K562 (cell line): ENCODE measurements around the gene PTPN14. TPM values are rescaled to one million over a fixed set of nuclear protein-coding genes. Genes with fewer than 3 reads are reported as not detected.

Experiments used
- ATAC-seq: fragments of 200-7000 bp; cut with Tn5 transposase; 3 replicates; pipeline ENCODE4 v1.9.1; 2020; ENCODE audit warnings: moderate library complexity
- BruUV-seq: library from RNA; stranded (reverse); fragments of 400-500 nt; replicated peaks from 2 replicates; lab custom pipeline; 2021; lab: Mats Ljungman, UMichigan
- CTCF ChIA-PET: fragments of 300-600 bp; formaldehyde crosslinking; extraction: SDS; loops from one replicate; lab custom pipeline; 2021; ENCODE audit warnings: low intra/inter-chr PET ratio; lab: Yijun Ruan, JAX
- POLR2A ChIA-PET: fragments of 300-600, 350-650 bp; sonication (Branson Sonifier 250); formaldehyde crosslinking; extraction: SDS; loops from one replicate; lab custom pipeline; 2021; ENCODE audit warnings: antibody characterized with exemption, inconsistent platforms; lab: Yijun Ruan, JAX
- DNase-seq, 4 experiments: peaks; one replicate each; pipeline versions ENCODE4 v3.0.0 to v3.0.0-alpha.2; 2011 to 2018; ENCODE audit warnings: low spot score in 3 of 4, mixed read lengths in 3 of 4; ENCODE audit errors: extremely low read depth in 1 of 4
- FAIRE-seq: peaks from 2 replicates; lab custom pipeline; 2011; peaks lifted over from hg19 to GRCh38; lab: Jason Lieb, UNC
- H2AFZ ChIP-seq: 2 replicates; pipeline ENCODE4 v1.6.0; 2011; ENCODE audit warnings: low read depth, low read length, control low read depth, inconsistent platforms
- H3K27ac ChIP-seq: fragments of 200-600 bp; 3 replicates; pipeline ENCODE4 v1.8.0; 2011; ENCODE audit warnings: low read depth, mild to moderate bottlenecking, control low read depth, inconsistent platforms, low read length, moderate library complexity, mixed read lengths; ENCODE audit errors: extremely low read depth
- H3K27me3 ChIP-seq, 2 experiments: fragments of 300-600 bp in 1 of 2; 2 replicates in 1 of 2; 3 replicates in 1 of 2; pipeline versions ENCODE4 v1.6.0 to v1.8.0; 2011; ENCODE audit warnings: inconsistent platforms in 2 of 2, low read length in 2 of 2, mild to moderate bottlenecking in 1 of 2, mixed read lengths in 1 of 2, moderate library complexity in 1 of 2; ENCODE audit not compliant: control insufficient read depth in 2 of 2, insufficient read depth in 2 of 2
- H3K36me3 ChIP-seq: fragments of 300-600 bp; 3 replicates; pipeline ENCODE4 v1.8.0; 2011; ENCODE audit warnings: mild to moderate bottlenecking, low read length, inconsistent platforms; ENCODE audit not compliant: control insufficient read depth, insufficient read depth
- H3K4me1 ChIP-seq, 2 experiments: fragments of 200-600 bp in 1 of 2; replicated peaks in 1 of 2; 2 replicates in 1 of 2; 3 replicates in 1 of 2; pipeline versions ENCODE4 v1.5.1 to v1.8.0; 2011; ENCODE audit warnings: inconsistent platforms in 2 of 2, low read length in 2 of 2, mild to moderate bottlenecking in 1 of 2, mixed read lengths in 1 of 2, moderate library complexity in 1 of 2; ENCODE audit not compliant: control insufficient read depth in 2 of 2, insufficient read depth in 2 of 2
- H3K4me2 ChIP-seq: 2 replicates; pipeline ENCODE4 v1.6.1; 2011; ENCODE audit warnings: low read length, control low read depth, inconsistent platforms, mixed read lengths; ENCODE audit not compliant: insufficient read depth
- H3K4me3 ChIP-seq: fragments of 200-600 bp; sonication (generic), shearing (Covaris generic); 2 replicates; pipeline ENCODE4 v1.5.1; 2016; ENCODE audit warnings: control low read depth, inconsistent platforms
- H3K79me2 ChIP-seq: fragments of 200-600 bp; 3 replicates; pipeline ENCODE4 v1.8.0; 2011; ENCODE audit warnings: low read length, inconsistent platforms; ENCODE audit not compliant: control insufficient read depth, insufficient read depth
- H3K9ac ChIP-seq, 2 experiments: 2 replicates each; pipeline versions ENCODE4 v1.6.0 to v1.6.1; 2011; ENCODE audit warnings: low read depth in 2 of 2, low read length in 2 of 2, control low read depth in 1 of 2, inconsistent platforms in 1 of 2, mild to moderate bottlenecking in 1 of 2, mixed read lengths in 1 of 2; ENCODE audit not compliant: insufficient read depth in 1 of 2
- H3K9me1 ChIP-seq: one replicate; pipeline ENCODE4 v1.6.0; 2011; ENCODE audit warnings: inconsistent platforms, mild to moderate bottlenecking, low read length, moderate library complexity; ENCODE audit not compliant: control insufficient read depth, insufficient read depth
- H3K9me3 ChIP-seq: replicated peaks from 2 replicates; pipeline ENCODE4 v1.5.1; 2011; ENCODE audit warnings: low read depth, low read length, inconsistent platforms; ENCODE audit not compliant: control insufficient read depth, insufficient read depth
- H4K20me1 ChIP-seq: replicated peaks from 2 replicates; pipeline ENCODE4 v1.6.1; 2011; ENCODE audit warnings: low read length, inconsistent platforms, mixed read lengths; ENCODE audit not compliant: control insufficient read depth, insufficient read depth
- SETDB1 ChIP-seq: IDR thresholded peaks from one replicate; pipeline ENCODE4 v1.6.1; 2012; ENCODE audit warnings: low read length, control low read depth, inconsistent platforms
- SPI1 ChIP-seq: IDR thresholded peaks from 2 replicates; pipeline ENCODE4 v1.6.1; 2011; ENCODE audit warnings: low read depth, low read length, control low read depth, borderline replicate concordance
- ZNF507 ChIP-seq: conservative IDR thresholded peaks from 2 replicates; pipeline ENCODE4 v1.6.1; 2017; ENCODE audit warnings: missing genetic modification characterization, missing compliant biosample characterization
- in situ Hi-C: fragments of 300-500 bp; cut with MboI; formaldehyde crosslinking; loops from 4 replicates; pipeline ENCODE4 v1.15.0; 2018; ENCODE audit warnings: inconsistent platforms, mixed read lengths
- intact Hi-C: fragments of 100-400 bp; cut with micrococcal nuclease; formaldehyde crosslinking; loops from 2 replicates; pipeline ENCODE4 v1.14.2; 2022
- polyA plus RNA-seq, 8 experiments: library from polyadenylated mRNA; depleted of rRNA in 4 of 8; stranded (reverse) in 5 of 8; unstranded in 3 of 8; fragments of >200 nt; fragmentation: Nextera tagmentation in 2 of 8; fragmentation: Illumina TruSeq in 1 of 8; extraction: Ambion mirVana in 2 of 8; extraction: Trizol in 1 of 8; gene quantifications; 2 replicates each; pipeline versions ENCODE4 v1.2.1 to v1.2.3, GENCODE V29; 2011 to 2014; ENCODE audit warnings: inconsistent platforms in 1 of 8, missing spikeins in 1 of 8
- total RNA-seq, 7 experiments: library from RNA; depleted of rRNA in 6 of 7; stranded (reverse); fragments of >200 nt in 6 of 7; fragmentation: Illumina TruSeq in 2 of 7; extraction: Trizol in 2 of 7; gene quantifications; 2 replicates each; pipeline versions ENCODE4 v1.2.1 to v1.2.3, GENCODE V29; 2011 to 2021; ENCODE audit warnings: low replicate concordance in 1 of 7
- TF ChIP-seq, protein P1 (sequence below), 2 experiments: fragments of 450-650 bp; IDR thresholded peaks; 2 replicates each; pipeline ENCODE4 v1.6.1; 2016; ENCODE audit warnings: mild to moderate bottlenecking in 2 of 2, borderline replicate concordance in 1 of 2, low read depth in 1 of 2, moderate library complexity in 1 of 2
- TF ChIP-seq, protein P2 (sequence below): fragments of 250-450 bp; sonication (Bioruptor Pico); IDR thresholded peaks from 2 replicates; pipeline ENCODE4 v1.5.0; 2022; ENCODE audit warnings: mild to moderate bottlenecking

The PTPN14 gene
- total and polyA plus RNA-seq, 9 of the 15 experiments (the other 6 are each of a cell fraction or from before 2014, with no cell fraction given), result 0.01 to 0.29 (median 0.04) TPM; not detected in 6

DNA sequence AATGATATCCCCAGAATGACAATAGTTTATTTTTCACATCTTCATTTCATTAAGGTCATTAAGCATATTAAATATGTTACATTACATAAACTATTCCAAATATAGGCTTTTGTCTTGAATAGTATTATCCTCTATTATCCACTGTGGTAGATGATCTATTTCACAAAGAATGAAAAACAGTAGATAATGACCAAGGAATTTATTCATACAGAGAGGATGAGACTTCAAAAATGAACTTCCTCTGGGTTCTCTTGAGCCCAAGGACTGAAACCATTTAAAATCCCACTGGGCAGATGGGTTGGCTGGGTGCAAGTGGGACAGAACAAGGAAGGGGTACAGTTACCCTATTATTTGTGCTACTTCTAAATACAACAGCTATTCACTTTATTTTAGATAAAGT, 33.0 kb downstream of the PTPN14 start:
- Histone ChIP-seq H3K4me3 (no peak overlapping the region), H3K27me3 (peaks cover 6 to 28% of the 10 kb centered on the region in 2 experiments; a peak in 4 of 5 replicates), H3K4me1 (no peaks in the 10 kb centered on the region), H4K20me1 (no peaks in the 10 kb centered on the region), H3K4me2 (no peak overlapping the region), H3K79me2 (no peaks in the 10 kb centered on the region), H3K9me3 (no peaks in the 10 kb centered on the region), H3K9me1 (no peaks in the 10 kb centered on the region), H3K9ac (no peak overlapping the region), H2AFZ (no peak overlapping the region), H3K36me3 (no peaks in the 10 kb centered on the region), H3K27ac (no peak overlapping the region)
- FAIRE-seq (no peak), DNase-seq (no peak), ATAC-seq (no peak)
- ChIA-PET CTCF (no interaction called here), POLR2A (no interaction called here)
- BruUV-seq, result no TSS peak
- in situ Hi-C loops (no loop called here), intact Hi-C loops (no loop called here)
- no peak for TF ChIP-seq SPI1
- TF ChIP-seq ZNF507 (tag), result no peak
- TF ChIP-seq, protein P1, sequence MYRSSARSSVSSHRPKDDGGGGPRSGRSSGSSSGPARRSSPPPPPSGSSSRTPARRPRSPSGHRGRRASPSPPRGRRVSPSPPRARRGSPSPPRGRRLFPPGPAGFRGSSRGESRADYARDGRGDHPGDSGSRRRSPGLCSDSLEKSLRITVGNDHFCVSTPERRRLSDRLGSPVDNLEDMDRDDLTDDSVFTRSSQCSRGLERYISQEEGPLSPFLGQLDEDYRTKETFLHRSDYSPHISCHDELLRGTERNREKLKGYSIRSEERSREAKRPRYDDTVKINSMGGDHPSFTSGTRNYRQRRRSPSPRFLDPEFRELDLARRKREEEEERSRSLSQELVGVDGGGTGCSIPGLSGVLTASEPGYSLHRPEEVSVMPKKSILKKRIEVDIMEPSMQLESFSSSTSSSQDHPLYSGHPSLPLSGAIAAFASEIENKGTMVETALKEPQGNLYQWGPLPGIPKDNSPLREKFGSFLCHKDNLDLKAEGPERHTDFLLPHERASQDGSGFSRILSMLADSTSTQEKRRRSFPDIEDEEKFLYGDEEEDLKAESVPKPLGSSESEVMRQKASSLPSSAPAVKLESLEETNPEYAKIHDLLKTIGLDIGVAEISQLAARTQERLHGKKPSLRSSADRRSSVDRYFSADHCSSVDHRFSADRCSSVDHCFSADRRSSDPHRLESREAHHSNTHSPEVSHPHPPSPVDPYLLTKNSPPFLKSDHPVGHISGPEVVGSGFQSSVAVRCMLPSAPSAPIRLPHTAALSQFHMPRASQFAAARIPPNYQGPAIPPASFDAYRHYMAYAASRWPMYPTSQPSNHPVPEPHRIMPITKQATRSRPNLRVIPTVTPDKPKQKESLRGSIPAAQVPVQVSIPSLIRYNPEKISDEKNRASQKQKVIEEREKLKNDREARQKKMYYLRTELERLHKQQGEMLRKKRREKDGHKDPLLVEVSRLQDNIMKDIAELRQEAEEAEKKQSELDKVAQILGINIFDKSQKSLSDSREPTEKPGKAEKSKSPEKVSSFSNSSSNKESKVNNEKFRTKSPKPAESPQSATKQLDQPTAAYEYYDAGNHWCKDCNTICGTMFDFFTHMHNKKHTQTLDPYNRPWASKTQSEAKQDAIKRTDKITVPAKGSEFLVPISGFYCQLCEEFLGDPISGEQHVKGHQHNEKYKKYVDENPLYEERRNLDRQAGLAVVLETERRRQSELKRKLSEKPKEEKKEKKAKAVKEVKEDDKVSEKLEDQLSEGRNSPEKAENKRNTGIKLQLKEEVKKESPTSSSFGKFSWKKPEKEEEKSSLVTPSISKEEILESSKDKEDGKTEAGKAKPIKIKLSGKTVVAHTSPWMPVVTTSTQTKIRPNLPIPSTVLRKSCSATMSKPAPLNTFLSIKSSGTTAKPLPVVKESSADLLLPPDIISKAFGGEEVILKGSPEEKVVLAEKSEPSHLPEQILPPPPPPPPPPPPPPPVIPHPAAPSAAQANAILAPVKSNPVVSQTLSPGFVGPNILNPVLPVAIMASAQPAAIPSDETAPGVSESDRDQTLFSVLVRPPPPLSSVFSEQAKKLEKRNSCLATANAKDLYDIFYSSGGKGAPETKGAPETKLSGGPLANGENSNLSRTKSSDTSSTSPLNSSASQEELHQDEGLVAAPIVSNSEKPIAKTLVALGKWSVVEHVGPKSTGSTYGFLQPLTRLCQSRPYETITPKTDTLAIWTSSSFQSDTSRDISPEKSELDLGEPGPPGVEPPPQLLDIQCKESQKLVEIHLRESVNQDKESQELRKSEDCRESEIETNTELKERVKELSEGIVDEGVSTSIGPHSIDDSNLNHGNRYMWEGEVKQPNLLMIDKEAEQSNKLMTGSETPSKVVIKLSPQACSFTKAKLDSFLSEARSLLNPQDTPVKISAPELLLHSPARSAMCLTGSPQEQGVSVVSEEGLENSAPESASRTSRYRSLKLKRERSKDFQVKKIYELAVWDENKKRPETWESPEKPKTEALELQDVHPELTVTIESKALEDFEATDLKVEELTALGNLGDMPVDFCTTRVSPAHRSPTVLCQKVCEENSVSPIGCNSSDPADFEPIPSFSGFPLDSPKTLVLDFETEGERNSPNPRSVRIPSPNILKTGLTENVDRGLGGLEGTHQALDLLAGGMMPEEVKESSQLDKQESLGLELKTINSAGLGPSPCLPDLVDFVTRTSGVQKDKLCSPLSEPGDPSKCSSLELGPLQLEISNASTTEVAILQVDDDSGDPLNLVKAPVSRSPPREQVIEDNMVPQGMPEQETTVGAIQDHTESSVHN (IDR thresholded peaks at IDR 0.05; ENCODE audit: borderline replicate concordance in 1 of 2, low read depth in 1 of 2), result no peak
- TF ChIP-seq, protein P2, sequence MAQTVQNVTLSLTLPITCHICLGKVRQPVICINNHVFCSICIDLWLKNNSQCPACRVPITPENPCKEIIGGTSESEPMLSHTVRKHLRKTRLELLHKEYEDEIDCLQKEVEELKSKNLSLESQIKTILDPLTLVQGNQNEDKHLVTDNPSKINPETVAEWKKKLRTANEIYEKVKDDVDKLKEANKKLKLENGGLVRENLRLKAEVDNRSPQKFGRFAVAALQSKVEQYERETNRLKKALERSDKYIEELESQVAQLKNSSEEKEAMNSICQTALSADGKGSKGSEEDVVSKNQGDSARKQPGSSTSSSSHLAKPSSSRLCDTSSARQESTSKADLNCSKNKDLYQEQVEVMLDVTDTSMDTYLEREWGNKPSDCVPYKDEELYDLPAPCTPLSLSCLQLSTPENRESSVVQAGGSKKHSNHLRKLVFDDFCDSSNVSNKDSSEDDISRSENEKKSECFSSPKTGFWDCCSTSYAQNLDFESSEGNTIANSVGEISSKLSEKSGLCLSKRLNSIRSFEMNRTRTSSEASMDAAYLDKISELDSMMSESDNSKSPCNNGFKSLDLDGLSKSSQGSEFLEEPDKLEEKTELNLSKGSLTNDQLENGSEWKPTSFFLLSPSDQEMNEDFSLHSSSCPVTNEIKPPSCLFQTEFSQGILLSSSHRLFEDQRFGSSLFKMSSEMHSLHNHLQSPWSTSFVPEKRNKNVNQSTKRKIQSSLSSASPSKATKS (CRISPR knock-in tag), result no peak
- no peak for TF ChIP-seq SETDB1
